Hepatocyte (in vitro differentiated cells): ENCODE results near the gene DOCK8. TPM values are rescaled to one million over a fixed set of nuclear protein-coding genes. Genes with fewer than 3 reads are reported as not detected.

Source experiments
- DNase-seq: peaks from one replicate; pipeline ENCODE4 v3.0.0-alpha.2; 2016; ENCODE audit warnings: low spot score
- H2AFZ ChIP-seq: fragments of 200-600 bp; sonication (generic); 2 replicates; pipeline ENCODE4 v1.6.0; 2016; ENCODE audit warnings: antibody characterized with exemption, mild to moderate bottlenecking
- H3K27ac ChIP-seq: fragments of 200-600 bp; sonication (generic); 2 replicates; pipeline ENCODE4 v1.5.1; 2016; ENCODE audit warnings: mild to moderate bottlenecking
- H3K27me3 ChIP-seq: fragments of 200-600 bp; sonication (generic); 2 replicates; pipeline ENCODE4 v1.6.1; 2016
- H3K36me3 ChIP-seq: fragments of 200-600 bp; sonication (generic); replicated peaks from 2 replicates; pipeline ENCODE4 v1.5.1; 2016; ENCODE audit warnings: low read depth; ENCODE audit not compliant: insufficient read depth
- H3K4me1 ChIP-seq: fragments of 200-600 bp; sonication (generic); 2 replicates; pipeline ENCODE4 v1.5.1; 2016; ENCODE audit warnings: mild to moderate bottlenecking, moderate library complexity; ENCODE audit not compliant: insufficient read depth
- H3K4me2 ChIP-seq: fragments of 200-600 bp; sonication (generic); 2 replicates; pipeline ENCODE4 v1.6.0; 2016
- H3K4me3 ChIP-seq: fragments of 200-600 bp; sonication (generic); 2 replicates; pipeline ENCODE4 v1.5.1; 2016; ENCODE audit warnings: mild to moderate bottlenecking
- H3K79me2 ChIP-seq: fragments of 200-600 bp; sonication (generic); 2 replicates; pipeline ENCODE4 v1.6.0; 2017; ENCODE audit warnings: mild to moderate bottlenecking
- H3K9me2 ChIP-seq: fragments of 200-600 bp; sonication (generic); replicated peaks from 2 replicates; pipeline ENCODE4 v1.6.0; 2017; ENCODE audit warnings: mild to moderate bottlenecking; ENCODE audit not compliant: insufficient read depth
- H3K9me3 ChIP-seq: fragments of 200-600 bp; sonication (generic); 2 replicates; pipeline ENCODE4 v1.5.1; 2016; ENCODE audit warnings: low read depth, mild to moderate bottlenecking
- H4K20me1 ChIP-seq: fragments of 200-600 bp; sonication (generic); 2 replicates; pipeline ENCODE4 v1.6.0; 2016; ENCODE audit warnings: mild to moderate bottlenecking; ENCODE audit not compliant: insufficient read depth, poor library complexity, severe bottlenecking
- EZH2 ChIP-seq: fragments of 200-600 bp; sonication (generic); IDR thresholded peaks from 2 replicates; pipeline ENCODE4 v1.6.1; 2016; ENCODE audit warnings: antibody characterized with exemption, mild to moderate bottlenecking, borderline replicate concordance
- EZH2phosphoT487 ChIP-seq: fragments of 200-600 bp; sonication (generic); IDR thresholded peaks from one replicate; pipeline ENCODE4 v1.6.1; 2018; ENCODE audit warnings: antibody characterized with exemption, mild to moderate bottlenecking, low read depth, moderate library complexity; ENCODE audit not compliant: unreplicated experiment, severe bottlenecking
- WGBS: methylation state at CpG from one replicate; pipeline ENCODE4 v1.1.6; 2016; ENCODE audit warnings: low lambda C conversion rate; ENCODE audit errors: missing lambda C conversion rate; 5-methylcytosine and 5-hydroxymethylcytosine counted together
- polyA plus RNA-seq: library from polyadenylated mRNA; unstranded; fragments of >200 nt; fragmentation: Nextera tagmentation; extraction: Ambion mirVana; gene quantifications from 2 replicates; pipeline ENCODE4 v1.2.1, GENCODE V29; 2016
- total RNA-seq: library from RNA; depleted of rRNA; stranded (reverse); fragments of >200 nt; gene quantifications from 2 replicates; pipeline ENCODE4 v1.2.3, GENCODE V29; 2014
- TF ChIP-seq, protein P1 (sequence below): fragments of 200-600 bp; sonication (generic); IDR thresholded peaks from 2 replicates; pipeline ENCODE4 v1.5.1; 2016; ENCODE audit warnings: antibody characterized with exemption, mild to moderate bottlenecking; ENCODE audit not compliant: poor library complexity

Gene DOCK8
- total and polyA plus RNA-seq, 2 experiments from 2014 or later: 6.5 to 6.6 TPM

GRCh38 chr9:341634-342421, 127.2 kb downstream of the DOCK8 start:
- no peaks in the 10 kb centered on the region for H3K4me1 ChIP-seq
- H4K20me1 ChIP-seq: no peaks in the 10 kb centered on the region
- H3K79me2 ChIP-seq: no peaks in the 10 kb centered on the region
- H3K27me3 ChIP-seq: no peaks in the 10 kb centered on the region
- H3K36me3 ChIP-seq: no peaks in the 10 kb centered on the region
- H3K9me2 ChIP-seq: no peaks in the 10 kb centered on the region
- TF ChIP-seq EZH2phosphoT487: no peak
- TF ChIP-seq EZH2: no peak
- TF ChIP-seq, protein P1, sequence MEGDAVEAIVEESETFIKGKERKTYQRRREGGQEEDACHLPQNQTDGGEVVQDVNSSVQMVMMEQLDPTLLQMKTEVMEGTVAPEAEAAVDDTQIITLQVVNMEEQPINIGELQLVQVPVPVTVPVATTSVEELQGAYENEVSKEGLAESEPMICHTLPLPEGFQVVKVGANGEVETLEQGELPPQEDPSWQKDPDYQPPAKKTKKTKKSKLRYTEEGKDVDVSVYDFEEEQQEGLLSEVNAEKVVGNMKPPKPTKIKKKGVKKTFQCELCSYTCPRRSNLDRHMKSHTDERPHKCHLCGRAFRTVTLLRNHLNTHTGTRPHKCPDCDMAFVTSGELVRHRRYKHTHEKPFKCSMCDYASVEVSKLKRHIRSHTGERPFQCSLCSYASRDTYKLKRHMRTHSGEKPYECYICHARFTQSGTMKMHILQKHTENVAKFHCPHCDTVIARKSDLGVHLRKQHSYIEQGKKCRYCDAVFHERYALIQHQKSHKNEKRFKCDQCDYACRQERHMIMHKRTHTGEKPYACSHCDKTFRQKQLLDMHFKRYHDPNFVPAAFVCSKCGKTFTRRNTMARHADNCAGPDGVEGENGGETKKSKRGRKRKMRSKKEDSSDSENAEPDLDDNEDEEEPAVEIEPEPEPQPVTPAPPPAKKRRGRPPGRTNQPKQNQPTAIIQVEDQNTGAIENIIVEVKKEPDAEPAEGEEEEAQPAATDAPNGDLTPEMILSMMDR: no peak
- H2AFZ ChIP-seq: no peak overlapping the region
- no peak overlapping the region for H3K4me3 ChIP-seq
- H3K9me3 ChIP-seq: no peaks in the 10 kb centered on the region
- no peak overlapping the region for H3K27ac ChIP-seq
- WGBS: 87% methylated on average over 9 of the region's 9 CpGs
- no peak for DNase-seq
- H3K4me2 ChIP-seq: no peak overlapping the region

DNA sequence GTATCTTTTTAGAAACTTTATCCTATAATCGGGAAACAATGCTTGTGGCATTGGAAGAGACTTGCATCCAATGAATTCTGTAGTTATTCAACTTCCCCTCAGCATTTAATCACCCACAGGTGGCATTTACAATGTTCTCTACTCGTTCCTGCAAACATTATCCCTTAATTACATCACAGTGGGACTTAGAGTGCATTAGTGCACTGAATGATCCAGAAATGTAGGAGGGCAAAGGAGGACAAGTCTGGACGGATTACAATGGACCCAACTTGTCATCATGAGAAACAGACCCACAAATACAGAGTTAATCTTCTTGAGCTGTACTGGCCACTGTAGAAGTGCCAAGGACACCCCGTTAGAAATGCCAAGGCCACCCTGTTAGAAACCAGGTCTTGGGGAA, 129.1 kb downstream of the DOCK8 start:
- Histone ChIP-seq H4K20me1 (no peaks in the 10 kb centered on the region), H3K79me2 (no peaks in the 10 kb centered on the region), H3K9me3 (no peaks in the 10 kb centered on the region), H2AFZ (no peak overlapping the region), H3K9me2 (no peaks in the 10 kb centered on the region), H3K4me3 (no peak overlapping the region), H3K27ac (no peak overlapping the region), H3K36me3 (no peaks in the 10 kb centered on the region), H3K4me2 (no peak overlapping the region), H3K4me1 (no peaks in the 10 kb centered on the region), H3K27me3 (no peaks in the 10 kb centered on the region)
- 59% methylated on average over 4 of the region's 4 CpGs for WGBS
- TF ChIP-seq, protein P1: no peak
- no peak for TF ChIP-seq EZH2
- no peak for TF ChIP-seq EZH2phosphoT487
- no peak for DNase-seq

GRCh38 chr9:346111-346571, 131.5 kb downstream of the DOCK8 start:
- Histone ChIP-seq H3K4me3 (no peak overlapping the region), H3K4me2 (no peak overlapping the region), H3K36me3 (no peaks in the 10 kb centered on the region), H3K79me2 (no peaks in the 10 kb centered on the region), H2AFZ (no peak overlapping the region), H3K9me2 (no peaks in the 10 kb centered on the region), H3K27ac (no peak overlapping the region), H3K4me1 (no peaks in the 10 kb centered on the region), H3K9me3 (no peaks in the 10 kb centered on the region), H3K27me3 (no peaks in the 10 kb centered on the region), H4K20me1 (no peaks in the 10 kb centered on the region)
- DNase-seq: no peak
- TF ChIP-seq, protein P1: no peak
- no peak for TF ChIP-seq EZH2phosphoT487
- no peak for TF ChIP-seq EZH2
- 37% methylated on average over 8 of the region's 8 CpGs for WGBS
